CD4-positive, alpha-beta T cell treated with Interleukin-17A for 4 hours (primary cell): ENCODE measurements around the gene CDH20.

Experiments used
- DNase-seq: peaks from one replicate; pipeline ENCODE4 v3.0.0-alpha.2; 2020; ENCODE audit warnings: mixed read lengths

Gene CDH20

DNA sequence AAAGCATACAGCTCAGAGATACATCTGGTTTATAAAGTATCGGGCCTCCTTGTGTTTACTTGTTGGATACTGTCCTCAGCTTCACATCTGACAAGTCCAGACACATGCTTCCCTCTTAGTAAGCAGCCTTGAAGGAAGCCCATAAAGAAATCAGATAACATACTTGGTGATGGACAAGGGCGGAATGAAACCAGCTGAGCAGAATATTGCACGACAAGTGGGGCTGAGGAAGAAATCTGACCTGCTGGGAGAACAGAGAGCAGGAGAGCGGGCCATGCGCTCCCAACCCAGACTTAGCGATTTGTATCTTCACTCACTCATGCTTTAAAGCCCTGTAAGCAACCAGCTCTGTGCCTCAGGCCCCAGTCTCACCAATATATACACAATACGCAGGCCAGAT lies 208.4 kb downstream of the CDH20 start:
- DNase-seq: no peak

DNA sequence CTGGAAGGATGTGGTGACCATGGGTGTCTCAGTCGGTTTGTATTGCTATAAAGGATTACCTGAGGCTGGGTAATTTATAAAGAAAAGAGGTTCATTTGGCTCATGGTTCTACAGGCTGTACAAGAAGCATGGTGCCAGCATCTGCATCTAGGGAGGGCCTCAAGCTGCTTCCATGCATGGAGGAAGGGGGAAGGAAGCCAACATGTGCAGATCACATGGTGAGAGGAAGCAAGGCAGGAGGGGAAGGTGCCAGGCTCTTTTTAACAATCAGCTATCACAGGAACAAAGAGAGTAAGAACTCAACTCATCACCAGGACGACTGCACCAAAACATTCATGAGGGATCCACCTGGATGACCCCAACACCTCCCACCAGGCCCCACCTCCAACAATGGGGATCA lies 209.4 kb downstream of the CDH20 start:
- no peak for DNase-seq

DNA sequence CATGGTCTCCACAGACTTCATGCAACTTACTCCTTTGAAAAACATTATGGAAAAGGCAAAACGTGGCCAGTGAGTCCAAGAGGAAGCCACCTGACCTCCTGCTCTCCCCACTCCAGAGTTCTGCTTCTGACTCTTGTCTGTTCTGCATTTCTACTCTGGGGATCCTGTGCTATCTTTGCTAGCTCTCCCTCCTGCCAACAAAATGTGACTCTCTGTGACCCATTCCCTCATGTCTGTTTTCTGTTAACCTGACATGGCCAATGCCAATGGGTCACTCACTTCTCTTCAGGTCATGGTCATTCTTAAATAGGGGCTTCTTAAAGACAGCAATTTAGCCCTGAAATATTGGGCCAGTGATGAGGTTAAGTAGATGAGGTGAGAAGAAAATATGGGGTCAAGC lies 210.3 kb downstream of the CDH20 start:
- DNase-seq: no peak

DNA sequence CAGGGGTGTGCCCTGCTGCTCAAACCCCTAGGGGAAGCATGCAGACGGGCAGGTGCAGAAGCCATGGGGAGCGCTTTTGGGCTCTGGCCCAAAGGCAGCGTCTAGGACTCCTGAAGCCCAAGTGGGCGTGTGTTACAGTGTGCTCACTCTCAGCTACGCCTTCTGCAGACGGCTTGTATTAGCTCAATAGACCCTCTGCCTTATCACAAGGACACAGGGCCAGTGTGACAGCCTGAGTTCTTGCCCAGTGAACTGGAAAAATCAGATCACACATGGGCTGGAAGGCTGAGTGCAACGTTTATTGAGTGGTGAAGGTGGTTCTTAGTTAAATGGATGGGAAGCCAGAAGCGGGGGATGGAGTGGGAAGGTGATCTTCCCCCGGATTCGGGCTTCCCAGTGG lies 210.9 kb downstream of the CDH20 start:
- DNase-seq: no peak

DNA sequence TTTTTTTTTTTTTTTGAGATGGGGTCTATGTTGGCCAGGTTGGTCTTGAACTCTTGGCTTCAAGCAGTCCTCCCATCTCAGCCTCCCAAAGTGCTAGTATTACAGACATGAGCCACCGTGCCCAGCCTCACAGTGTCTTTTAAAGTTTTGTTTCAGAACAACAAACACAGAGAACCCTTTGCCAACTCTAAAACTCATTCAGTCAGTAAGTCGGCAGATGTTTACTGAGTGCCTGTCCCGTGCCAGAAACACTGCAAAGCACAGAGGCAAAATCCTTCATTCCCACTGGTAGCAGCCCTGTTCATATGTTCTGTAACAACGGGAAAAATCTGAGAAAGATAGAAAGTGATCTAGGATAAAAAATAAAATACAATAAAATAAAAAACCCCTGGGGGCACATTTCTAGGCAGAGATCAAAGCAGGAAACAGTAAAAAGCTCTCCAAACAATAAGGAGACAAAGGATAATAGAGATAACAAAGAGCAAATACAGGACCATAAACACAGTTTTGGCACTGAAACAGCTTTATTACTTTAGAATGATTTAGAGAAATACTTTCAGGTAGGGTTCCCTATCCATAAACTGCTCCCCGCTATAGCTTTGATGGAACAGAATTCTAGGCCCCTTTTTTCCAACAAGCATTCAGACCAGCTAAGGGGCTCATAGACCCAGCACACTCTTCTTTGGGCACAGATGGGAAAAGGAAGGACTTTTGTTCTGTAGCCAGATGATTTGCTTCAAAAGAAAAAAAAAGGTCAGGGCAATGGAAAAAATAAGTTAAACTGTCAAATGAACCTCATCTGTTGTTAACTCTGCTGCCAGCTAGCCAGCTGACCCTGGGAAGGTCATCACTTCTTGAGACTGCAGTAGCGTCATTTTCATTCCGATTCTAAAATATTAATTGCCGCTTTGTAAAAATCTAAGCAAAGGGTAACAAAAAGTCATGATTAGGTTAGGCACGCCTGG lies 212.3 kb downstream of the CDH20 start:
- no peak for DNase-seq

DNA sequence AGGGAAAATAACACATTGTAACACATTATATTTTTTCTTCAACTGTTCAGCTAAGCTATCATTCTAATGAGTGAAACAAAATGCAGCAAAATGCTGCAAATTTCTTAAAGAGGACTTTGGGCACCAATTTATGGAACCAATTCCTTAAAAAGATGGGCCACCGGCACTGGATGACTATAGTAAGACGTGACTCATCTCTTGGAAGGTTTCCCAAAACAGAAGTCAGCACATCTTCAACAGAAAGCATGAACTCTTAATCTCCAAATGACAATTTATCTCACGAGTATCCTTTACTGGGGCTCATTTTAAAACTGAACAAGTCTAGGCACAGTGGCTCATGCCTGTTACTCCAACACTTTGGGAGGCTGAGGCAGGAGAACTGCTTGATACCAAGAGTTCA lies 213.4 kb downstream of the CDH20 start:
- no peak for DNase-seq

DNA sequence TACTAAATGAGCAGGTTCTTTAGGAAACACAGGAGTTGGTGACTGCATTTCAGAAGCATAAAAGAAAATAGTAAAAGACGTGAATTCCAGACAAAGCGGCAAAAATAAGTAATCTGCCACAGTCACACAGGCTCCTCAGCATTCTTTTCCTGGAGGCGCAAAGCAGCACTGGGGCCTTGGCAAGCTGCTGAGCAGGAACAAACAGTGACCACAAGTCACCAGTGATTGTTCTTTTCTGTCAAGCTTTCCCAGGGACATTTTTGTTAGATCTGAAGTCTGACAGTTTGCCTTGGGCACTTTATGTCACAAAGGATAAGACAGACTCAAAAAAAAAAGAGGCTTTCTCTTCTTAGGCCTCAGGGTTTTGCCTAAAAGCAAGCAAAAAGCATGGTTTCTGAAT lies 216.2 kb downstream of the CDH20 start:
- no peak for DNase-seq

DNA sequence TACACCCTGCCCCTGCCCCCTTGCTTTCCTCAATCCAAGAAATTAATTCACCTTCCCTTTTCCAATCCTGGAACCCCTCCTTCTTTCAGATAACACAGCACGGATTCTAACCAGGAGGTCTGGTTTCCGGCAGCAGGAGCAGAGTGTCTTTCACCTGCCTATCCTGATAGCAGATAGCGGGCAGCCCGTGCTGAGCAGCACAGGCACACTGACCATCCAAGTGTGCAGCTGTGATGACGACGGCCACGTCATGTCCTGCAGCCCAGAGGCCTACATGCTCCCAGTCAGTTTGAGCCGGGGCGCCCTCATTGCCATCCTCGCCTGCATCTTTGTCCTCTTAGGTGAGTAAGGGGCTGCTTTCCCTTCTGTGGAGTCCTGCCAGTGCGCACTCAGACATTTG lies 216.7 kb downstream of the CDH20 start:
- DNase-seq: no peak

DNA sequence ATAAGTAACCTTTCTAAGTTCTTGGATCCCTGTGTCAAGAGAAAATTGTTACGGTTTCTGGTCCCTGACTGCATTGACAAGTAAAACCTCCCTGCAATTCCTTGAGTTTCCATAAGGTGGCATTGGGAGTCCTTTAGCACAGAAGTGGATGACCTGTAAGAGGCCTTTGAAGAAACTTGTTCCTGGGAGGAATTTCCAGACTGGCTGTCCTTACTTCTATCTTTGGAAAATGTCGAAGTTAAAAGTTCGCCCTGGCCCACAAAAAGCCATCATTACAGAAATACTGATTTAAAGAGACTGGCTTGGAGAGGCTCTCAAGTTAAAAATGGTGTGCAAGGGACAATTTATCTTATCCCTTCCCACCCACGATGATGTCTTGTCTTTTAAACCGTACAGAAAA lies 218.4 kb downstream of the CDH20 start:
- no peak for DNase-seq

DNA sequence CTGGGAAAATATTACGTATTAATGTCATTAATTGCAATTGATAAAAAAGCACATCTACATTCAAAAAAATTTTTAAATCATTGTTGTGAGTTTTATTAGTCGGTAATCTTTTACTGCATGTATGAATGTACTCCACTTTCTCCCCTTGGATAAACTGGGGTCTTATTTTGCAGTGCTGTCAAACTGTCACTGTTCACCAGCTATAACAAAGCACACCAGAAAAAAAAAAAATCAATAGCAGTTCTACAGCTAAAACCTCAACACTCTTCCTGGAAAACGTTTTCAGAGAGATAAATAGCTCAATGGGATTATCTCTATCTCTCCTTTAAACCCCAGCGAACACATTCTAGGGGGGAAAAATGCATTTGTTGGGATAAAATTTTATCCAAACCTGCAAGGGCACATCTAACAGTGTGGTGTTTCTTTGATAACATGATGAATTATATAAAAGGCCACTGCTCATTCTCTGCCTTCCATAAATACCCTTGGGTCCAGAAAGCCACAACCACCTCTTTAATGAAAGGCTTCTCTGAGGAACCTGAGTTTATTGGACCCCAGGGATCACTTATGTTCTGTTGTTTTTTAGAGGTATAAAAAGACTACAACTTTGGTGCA lies 219.9 kb downstream of the CDH20 start:
- DNase-seq: no peak

DNA sequence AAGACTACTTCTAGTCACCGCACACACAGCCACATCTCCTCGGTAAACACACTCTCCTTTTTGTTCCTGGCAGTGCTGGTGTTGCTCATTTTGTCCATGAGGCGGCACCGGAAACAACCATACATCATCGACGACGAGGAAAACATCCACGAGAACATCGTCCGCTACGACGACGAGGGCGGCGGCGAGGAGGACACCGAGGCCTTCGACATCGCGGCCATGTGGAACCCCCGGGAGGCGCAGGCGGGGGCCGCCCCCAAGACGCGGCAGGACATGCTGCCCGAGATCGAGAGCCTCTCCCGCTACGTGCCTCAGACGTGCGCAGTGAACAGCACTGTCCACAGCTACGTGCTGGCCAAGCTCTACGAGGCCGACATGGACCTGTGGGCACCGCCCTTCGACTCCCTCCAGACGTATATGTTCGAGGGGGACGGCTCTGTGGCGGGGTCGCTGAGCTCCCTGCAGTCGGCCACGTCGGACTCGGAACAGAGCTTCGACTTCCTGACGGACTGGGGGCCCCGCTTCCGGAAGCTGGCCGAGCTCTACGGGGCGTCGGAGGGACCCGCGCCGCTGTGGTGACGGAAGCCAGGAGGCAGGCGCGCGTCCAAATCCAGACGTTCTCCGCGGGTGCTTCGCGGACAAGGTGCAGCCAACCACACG lies 221.0 kb downstream of the CDH20 start:
- DNase-seq: peak; percentile 16

DNA sequence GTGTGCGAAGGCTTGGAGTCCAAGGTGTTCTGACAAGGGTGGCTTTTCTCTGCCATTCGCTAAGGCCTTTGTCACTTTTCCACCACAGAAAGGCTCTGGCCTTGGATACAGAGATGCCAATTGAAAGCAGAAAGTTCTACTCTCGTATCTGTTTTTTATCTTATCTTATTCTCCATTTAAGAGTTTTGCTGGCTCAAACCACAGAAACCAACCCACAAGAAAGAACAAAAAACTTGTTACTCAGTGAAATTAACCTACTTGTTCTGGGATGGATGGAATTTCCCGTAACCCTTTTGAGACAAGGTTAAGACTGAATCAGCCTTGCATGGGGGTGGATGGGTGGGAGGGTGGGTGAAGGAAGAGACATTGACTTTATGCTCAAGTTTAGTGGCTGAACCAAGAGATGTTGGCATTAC lies 221.7 kb downstream of the CDH20 start:
- DNase-seq: no peak

DNA sequence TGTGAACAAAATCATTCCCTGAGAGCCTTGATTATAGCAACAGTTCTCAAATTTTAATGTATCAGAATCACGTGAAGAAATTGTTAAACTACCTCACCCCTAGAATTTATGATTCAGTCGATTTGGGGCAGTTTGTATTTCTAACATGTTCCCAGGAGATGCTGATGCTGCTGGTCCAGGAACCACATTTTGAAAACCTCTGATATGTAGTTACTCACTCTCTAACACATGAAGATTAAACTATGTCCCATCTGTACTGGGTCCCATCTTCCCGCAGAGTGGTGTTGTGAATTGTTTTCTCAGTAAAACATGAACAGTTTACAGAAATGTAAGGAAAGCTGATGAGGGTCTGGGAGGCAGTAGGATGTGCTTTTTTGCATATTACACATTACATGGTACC lies 223.1 kb downstream of the CDH20 start:
- no peak for DNase-seq

DNA sequence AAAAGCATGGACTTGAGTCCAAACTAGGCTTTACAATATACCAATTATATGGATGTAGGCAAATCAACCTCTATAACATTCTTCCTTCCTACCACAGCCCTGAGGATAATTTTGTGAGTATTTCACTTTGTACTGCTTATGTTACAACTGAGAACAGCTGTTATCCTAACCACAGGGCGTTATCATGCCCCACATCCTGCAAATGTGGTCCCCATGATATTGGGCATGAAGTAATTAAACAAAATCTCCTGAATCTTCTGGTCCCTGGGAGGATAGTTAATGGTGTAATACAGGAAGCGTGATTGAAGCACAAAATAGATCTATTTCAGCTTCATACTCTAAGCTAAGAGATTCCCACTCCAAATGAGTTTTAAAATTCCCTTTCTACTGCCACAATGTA lies 223.6 kb downstream of the CDH20 start:
- no peak for DNase-seq

DNA sequence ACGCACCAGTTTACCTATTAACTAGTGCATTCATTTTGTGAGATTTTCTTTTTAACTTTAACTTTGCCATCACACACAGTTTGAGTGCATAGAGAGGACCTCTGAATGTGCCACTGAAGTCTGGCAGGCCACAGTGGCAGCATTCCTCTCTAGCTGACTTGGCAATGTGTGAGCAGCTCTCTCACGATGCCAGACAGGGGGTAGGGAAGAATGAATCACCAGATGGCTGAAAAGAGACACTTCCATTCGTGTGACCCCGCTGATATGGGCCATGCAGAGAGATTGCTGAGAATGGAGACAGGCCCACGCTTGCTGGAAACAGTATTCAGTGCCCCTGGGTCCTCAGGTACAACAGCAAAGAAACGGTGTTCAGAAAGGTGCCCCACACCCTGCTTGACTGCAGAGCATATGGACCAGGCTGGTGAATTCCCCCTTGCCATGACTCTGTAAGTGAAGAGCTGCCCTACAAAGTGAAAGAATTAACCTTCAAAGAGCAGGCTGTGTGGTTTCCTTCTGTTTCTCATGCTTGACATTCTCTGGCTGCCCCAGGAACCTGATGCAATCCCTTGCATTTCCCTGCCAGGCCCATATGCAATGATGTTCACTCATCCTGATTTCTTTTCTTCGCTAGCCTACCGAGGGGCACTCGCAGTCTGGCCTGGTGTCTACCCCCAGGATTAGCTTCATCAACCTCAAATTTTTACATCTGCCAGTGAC lies 236.1 kb downstream of the CDH20 start:
- DNase-seq: no peak

DNA sequence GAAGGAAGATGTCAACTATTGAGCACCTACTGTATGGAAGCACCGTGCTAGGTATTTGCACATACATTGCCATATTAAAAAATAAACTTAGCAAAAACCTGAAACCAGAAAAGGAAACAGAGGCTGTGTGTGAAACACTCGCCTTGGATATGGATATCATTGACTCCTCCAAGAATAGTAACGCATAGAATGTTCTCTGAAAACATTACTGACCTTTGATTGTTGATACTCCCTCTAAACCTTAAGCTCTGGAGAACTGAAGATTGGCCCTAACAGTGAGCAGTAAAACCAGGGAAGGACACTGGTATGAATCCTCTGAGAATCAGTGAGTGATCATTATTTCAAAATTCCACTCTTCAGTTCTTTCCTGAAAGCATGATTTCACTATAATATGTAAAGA lies 236.8 kb downstream of the CDH20 start:
- DNase-seq: no peak

DNA sequence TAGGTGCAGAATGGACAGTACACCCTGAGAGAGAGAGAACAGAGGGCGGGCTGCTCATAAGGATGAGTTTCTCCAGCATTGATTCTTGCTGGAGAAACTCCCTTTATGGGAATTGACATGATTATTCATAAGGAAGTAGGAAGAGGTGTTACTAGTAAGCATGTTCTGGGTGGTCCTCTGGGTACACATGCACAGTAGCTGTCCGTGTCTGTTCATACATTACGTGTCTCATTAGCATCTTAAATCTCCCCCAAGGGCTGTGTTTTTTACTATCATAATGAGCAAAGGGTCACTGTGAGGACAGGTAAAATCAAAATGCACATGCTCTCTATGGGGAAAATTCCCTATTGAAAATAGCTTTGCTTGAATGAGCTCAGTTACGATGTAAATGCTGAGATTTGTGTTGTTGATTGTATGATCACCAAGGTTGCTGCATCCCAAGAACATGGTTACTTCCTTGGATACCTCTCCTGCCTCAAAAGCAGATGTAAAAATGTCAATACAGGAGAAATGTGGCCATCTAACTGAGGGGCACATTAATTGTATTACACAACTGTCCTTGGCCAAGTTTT lies 238.9 kb downstream of the CDH20 start:
- DNase-seq: no peak

DNA sequence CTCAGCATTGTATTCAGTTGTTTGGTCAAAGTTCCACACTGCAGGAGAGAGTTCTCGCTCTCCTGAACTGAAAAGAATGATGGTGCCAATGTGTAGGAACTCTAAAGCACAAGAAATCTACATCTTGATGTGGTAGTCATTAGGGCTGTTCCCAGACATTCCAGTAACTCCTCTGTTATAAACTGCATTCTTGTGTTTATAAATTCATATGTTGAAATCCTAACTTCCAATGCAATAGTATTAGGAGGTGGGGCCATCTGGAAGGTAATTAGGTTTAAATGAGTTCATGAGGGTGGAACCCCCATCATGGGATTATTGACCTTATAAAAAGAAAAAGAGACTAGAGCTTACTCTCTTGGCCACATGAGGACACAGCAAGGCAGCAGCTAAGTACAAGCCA lies 239.6 kb downstream of the CDH20 start:
- DNase-seq: no peak

DNA sequence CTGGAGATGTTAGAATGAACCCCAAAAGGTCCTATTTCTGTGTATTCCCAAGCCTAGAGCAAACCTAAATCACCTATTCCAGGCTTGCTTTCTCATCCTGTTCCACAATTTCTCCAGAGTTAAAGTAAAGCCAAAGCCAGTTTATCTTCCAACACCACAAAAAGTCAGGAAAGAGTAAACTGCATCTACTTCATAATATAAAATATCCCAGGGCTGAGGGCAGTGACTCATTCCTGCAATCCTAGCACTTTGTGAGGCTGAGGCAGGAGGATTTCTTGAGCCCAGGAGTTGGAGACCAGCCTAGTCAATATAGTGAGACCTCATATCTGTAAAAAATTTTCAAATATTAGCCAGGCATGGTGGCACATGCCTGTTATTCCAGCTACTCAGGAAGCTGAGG lies 241.4 kb downstream of the CDH20 start:
- no peak for DNase-seq

DNA sequence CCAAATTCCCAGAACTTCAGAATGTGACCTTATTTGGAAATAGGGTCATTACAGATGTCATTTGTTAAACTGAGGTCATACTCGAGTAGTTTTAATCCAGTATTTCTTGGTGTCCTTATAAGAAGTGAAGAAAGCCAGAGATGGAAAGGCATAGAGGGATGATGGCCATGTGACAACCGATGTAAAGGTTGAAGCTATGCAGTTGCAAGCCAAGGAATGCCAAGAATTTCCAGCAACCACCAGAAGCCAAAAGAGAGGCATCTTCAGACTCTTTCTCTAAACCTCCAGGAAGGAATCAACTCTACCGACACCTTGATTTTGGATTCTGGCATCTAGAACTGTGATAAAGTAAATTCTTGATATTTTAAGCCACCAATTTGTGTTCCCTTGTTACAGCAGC lies 242.2 kb downstream of the CDH20 start:
- DNase-seq: no peak

DNA sequence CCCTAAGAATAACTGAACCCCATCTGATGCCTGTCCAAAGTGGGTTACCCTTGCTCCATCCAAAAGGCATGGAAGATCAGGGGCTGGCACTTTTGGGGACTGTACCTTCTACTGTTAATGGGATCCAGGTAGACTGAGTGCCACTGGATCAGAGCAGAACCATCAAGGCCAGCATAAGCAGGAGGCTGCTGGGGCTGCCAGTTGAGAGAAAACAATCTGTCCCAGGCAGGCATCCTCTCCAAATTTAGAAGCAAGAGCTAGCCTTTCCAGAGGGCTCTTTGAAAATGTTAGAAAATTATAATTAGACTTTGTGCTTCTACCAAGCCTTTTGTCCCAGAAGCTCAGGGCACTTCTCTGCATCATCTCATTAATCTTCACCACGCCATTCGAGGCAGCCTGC lies 245.6 kb downstream of the CDH20 start:
- DNase-seq: no peak

DNA sequence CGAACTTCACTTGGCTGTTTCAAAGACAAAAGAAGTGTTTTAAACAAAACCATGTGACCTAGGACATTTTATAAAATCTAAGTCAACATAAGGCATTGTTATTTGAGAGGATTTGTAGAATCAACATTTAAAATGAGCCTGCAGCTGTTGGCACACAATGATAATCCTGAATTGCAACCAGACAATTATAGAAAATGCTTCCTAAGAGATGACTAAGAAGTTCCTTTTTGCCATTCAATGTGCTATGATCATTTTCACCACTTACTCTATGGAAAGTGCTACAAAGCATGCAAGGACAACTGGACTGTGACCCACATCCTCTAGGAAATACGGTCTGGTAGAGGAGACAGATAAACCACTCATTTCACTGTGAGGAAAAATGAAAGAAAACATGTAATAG lies 246.4 kb downstream of the CDH20 start:
- no peak for DNase-seq

DNA sequence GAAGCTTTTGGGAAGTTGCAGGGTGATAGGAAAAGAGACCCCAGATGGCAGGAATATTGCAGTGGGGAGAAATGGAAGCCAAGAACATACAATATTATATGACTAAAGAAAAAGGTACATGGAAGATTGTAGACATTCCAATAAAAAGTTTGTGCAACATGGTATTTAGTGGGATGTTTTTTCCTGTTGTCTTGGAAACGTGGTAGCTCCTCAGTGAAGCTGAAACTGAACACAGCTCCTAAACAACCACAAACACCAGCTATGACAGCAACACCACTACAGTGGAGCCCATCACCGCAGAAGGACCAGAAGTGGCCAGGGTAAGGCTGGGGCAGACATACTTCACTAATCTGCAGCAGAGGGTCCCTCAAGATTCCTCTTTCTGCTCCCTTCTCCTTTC lies 246.8 kb downstream of the CDH20 start:
- no peak for DNase-seq
